Stimulated activated CD4-positive, alpha-beta T cell treated with anti-CD3 and anti-CD28 coated beads, Interleukin-1b, Interleukin-23, amount 100 ng/mL, for 24 hours (primary cell): ENCODE data around the gene CWC27.
"Not testable (repeated sequence)": the region's sequence is repeated elsewhere in the genome, so short reads cannot be mapped to it uniquely, and the experiment has no call there.

Source experiments
- DNase-seq, 4 experiments: peaks; one replicate each; pipeline ENCODE4 v3.0.0-alpha.2; 2020; ENCODE audit warnings: low read depth in 4 of 4, low spot score in 1 of 4

CWC27 gene

GRCh38 chr5:64838376-64838775 is 69.6 kb downstream of the CWC27 start:
- DNase-seq: no peak

DNA sequence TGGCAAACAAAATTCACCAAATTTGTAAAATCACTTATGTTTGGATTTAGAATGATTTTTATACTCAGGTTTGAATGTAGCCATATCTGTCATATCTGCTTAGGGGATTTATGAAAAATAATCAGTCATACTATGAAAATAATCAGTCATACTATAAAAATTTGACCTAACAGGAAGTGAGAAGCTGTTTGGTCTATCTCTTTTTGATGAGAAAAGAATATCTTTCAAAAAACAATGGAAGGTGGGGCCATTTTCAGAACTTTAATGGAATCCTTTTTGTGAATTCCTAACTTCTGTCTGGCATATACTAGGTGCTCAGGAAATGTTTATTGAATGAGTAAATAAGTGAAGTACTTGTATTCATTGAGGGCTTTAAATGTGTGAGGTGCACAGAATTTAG is 70.1 kb downstream of the CWC27 start:
- no peak for DNase-seq

GRCh38 chr5:64839936-64840335 is 71.2 kb downstream of the CWC27 start:
- no peak for DNase-seq

DNA sequence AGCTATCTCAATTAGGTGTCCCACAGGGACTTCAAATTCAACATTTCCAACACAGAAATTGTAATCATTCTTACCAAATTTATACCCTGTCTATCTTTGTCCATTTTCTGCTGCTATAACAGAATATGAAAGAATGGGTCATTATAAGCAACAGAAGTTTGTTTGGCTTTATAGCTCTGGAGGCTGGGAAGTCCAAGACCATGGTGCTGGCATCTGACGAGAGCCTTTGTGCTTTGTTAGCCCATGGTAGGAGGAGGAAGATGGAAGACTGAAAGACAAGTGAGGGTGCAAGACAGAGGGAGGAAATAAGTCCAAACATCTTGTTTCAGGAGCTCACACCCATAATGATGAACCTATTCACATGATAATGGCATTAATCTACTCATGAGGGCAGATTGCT is 72.2 kb downstream of the CWC27 start:
- no peak for DNase-seq

GRCh38 chr5:64853777-64854176 is 85.0 kb downstream of the CWC27 start:
- DNase-seq: no peak

- no peak for DNase-seq
Measured at GRCh38 chr5:64854855-64855254, 86.1 kb downstream of the CWC27 start.

DNA sequence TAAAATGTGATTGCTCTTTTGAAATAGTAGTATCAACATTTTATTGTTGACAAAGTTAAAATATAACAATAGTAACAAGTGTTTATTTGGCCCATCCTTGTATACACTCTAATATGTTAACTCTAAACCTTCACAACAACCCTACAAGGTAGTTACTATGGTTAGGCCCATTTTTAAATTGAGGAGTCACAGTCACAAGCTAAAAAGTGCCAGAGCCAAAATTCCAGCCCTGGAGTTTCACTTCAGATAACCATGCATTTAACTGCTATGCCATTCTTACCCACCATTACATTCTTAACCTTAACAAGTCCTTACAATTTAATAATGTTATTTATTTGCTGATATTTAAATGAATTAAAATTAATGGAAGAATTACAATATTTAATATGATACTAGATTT is 91.2 kb downstream of the CWC27 start:
- no peak for DNase-seq

- DNase-seq: no peak
Measured at GRCh38 chr5:64861281-64861680, 92.6 kb downstream of the CWC27 start.

DNA sequence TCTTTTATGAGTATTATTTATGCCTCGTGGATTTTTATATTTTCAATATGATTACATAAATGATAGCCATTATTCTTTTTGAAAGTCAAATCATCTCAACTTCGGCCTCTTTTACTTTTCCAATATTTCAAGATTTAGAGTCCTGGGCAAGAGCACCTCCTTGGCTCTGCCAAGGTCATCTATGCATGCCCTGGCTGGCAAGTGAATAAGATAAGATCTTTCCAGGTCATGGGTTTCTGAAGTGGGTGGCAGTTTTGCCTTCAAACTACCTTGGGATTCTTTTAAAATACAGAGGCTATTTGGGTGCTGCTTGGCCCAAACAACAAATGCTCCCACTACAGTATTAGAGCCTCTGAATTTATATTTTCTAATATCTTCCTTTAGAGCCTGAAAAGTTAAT is 95.4 kb downstream of the CWC27 start:
- no peak for DNase-seq

GRCh38 chr5:64865662-64866061 is 96.9 kb downstream of the CWC27 start:
- no peak for DNase-seq

DNA sequence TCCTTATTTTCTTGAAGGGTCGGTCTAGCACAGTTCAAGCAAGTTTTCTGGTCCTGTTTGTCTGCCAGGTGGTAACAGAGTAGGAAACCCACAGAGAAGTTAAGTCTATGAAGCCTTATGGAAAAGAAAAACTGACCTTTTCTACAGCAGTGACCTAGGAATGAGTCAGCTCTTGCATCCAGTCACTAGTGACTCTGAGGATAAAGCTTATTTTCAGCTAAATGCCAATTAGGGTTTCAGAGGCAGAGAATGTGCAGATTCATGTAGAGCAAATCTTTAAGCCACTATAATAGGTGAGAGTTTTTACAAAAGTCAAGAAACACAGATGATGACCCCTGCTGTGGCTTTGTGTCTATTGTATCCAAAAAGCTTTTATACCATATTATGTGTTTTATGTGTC is 100.7 kb downstream of the CWC27 start:
- no peak for DNase-seq

DNA sequence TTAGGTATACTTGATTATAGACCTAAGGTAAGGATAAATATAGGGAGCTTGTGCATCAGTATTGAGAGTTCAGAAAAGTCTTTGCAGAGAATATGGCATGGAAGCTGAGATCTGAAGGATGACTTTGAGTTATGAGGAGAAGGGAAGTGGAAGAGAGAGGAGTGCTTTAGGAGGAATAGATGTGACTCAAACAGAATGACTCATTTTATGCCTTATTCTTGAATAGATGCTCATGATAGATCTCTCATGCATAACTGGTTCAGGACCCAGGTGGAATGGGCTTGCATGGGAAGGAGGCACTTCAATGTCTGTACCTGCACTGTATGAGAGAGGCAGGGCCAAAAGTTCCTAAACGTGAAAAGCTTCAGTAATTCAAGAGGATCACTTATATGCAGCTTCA is 103.3 kb downstream of the CWC27 start:
- no peak for DNase-seq

DNA sequence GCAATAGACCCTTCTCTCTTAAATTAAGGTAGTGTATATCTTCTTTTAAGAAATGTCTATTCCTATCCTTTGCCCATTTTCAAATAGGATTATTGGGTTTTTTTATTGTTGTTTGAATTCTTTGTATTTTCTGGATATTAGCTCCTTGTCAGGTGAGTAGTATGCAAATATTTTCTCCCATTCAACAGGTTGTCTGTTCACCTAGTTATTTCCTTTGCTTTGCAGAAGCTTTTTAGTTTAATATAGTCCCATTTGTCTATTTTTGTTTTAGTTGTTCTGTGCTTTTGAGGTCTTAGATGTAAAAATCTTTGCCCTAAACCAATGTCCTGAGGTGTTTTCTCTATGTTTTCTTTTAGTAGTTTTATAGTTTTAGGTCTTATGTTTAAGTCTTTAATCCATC is 104.7 kb downstream of the CWC27 start:
- DNase-seq: no peak

- DNase-seq: no peak
Measured at GRCh38 chr5:64874753-64875152, 106.0 kb downstream of the CWC27 start.

- no peak for DNase-seq
Measured at GRCh38 chr5:64876203-64876602, 107.5 kb downstream of the CWC27 start.

DNA sequence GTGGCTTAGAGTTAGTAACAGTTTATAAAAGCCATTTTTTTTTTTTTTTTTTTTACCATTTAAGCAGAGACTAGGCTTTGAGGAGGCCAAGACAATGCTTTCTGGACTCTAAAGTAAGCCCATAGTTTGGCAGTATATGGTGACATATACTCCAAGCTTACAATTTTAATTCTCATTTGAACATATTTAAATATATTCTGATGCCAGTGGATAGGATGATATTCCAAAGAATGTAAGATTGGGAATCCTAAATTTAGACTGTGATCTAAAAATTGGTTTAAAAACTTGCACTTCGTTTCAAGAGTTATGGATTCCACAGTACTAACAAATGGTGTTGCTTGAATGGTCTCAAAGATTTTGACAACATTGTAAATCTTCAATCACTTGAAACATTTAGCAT is 112.1 kb downstream of the CWC27 start:
- DNase-seq: no peak

- no peak for DNase-seq
Measured at GRCh38 chr5:64883912-64884311, 115.2 kb downstream of the CWC27 start.

DNA sequence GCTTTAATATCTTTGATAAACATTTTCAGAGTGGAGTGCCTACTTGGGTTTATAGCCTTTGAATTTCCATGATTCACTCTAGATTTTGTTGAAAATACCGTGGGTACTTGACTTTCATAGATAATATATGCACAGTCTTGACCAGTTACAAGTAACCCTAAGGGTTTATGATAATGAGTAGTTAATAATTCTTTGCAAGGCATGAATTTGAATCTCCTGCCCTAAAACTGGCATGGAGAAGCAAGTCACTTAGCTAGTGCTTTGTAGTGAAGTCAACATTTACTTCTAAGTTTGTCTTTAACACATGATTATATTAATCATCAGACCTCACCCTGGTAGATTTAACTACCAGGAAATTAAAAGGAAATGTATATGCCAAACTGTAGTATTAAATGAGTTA is 115.8 kb downstream of the CWC27 start:
- no peak for DNase-seq

DNA sequence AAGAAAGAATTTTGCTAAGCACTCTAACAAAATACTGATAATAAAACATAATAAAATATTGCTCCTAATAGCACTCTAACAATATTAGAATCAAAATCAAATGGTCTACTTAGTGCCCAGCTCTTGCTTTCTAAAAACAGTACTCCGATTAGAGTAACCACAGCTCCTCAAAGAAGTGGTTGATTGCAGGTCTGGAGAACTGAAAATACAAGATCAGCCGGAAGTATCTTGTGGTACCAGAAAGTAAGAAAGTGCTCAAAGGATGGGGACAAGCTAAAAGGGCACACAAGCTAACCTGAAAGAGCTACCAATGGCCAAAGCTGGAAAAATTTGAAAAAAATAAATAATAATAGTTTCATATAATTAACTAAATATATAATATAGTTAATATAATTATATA is 119.2 kb downstream of the CWC27 start:
- no peak for DNase-seq

DNA sequence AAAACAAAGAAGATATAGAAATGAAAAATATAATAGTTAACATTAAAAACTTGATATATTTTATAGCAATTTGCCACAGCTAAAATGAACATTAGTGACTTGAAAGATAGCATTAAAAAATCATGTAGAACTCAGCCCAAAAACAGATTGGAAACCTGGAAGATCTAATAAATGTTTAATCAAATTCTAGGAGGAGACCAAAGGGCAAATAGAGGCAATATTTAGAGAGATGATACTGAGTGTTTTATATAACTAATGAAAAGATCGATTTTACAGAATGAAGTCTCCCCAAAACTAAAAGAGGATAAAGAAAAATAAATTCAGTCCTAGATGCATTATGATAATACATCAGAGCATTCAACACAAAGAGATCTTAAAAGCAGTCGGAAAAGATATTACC is 127.0 kb downstream of the CWC27 start:
- no peak for DNase-seq

GRCh38 chr5:64899838-64900237 is 131.1 kb downstream of the CWC27 start:
- DNase-seq: no peak

DNA sequence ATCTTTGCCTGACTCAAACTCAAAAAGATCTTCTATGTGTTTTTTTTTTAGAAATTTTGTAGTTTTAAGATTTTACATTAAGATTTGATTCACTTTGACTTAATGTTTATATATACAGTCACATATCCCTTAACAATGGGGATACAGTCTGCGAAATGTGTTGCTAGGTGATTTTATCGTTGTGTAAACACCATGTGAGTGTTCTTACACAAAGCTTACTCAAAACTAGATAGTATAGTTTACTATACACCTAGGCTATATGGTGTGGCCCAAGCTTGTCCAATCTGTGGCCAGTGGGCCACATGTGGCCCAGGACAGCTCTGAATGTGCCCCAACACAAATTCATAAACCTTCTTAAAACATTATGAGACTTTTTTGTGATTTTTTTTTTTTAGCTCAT is 131.9 kb downstream of the CWC27 start:
- no peak for DNase-seq

DNA sequence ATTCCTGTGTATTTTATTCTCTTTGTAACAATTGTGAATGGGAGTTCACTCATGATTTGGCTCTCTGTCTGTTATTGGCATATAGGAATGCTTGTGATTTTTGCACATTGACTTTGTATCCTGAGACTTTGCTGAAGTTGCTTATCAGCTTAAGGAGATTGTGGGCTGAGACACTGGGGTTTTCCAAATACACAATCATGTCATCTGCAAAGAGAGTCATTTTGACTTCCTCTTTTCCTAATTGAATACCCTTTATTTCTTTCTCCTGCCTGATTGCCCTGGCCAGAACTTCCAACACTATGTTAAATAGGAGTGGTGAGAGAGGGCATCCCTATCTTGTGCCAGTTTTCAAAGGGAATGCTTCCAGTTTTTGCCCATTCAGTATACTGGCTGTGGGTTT is 138.7 kb downstream of the CWC27 start:
- DNase-seq: not testable (repeated sequence)

DNA sequence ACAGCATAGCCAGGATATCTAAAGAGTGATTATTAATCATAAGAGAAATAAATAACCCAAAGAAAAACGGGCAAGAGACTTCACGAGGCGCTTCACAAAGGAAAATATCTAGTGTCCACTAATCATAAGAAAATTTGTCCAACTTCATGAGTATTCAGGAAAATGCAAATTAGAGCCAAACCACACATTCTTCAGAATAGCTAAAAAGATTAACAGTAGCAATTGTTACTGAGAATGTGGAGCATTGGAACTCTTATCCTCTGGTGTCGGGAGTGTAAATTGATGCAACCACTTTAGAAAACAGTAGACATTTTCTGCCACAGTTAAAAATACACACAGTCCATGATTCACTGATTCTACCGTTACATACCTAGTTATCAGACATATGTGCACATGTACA is 145.7 kb downstream of the CWC27 start:
- DNase-seq: no peak
